Left ventricle myocardium inferior (tissue), 1 donor: ENCODE data around the gene AKAP14. TPM values are rescaled to one million over a fixed set of nuclear protein-coding genes. Genes with fewer than 3 reads are reported as not detected.
"Not testable (repeated sequence)": the region's sequence is repeated elsewhere in the genome, so short reads cannot be mapped to it uniquely, and the experiment has no call there.

Source experiments
- DNase-seq: peaks from one replicate; pipeline ENCODE4 v3.0.0-alpha.2; 2020
- H3K27ac ChIP-seq: fragments of 200-600 bp; replicated peaks from 2 replicates; pipeline ENCODE4 v1.8.0; 2021
- H3K27me3 ChIP-seq: fragments of 200-600 bp; 2 replicates; pipeline ENCODE4 v1.8.0; 2021; ENCODE audit warnings: low read depth
- H3K36me3 ChIP-seq: fragments of 200-600 bp; 2 replicates; pipeline ENCODE4 v1.8.0; 2021
- H3K4me1 ChIP-seq: fragments of 200-600 bp; 2 replicates; pipeline ENCODE4 v1.8.0; 2021
- H3K4me3 ChIP-seq: fragments of 200-600 bp; 2 replicates; pipeline ENCODE4 v1.8.0; 2021; ENCODE audit warnings: mild to moderate bottlenecking, moderate library complexity
- H3K9me3 ChIP-seq: fragments of 200-600 bp; replicated peaks from 2 replicates; pipeline ENCODE4 v1.8.0; 2021
- intact Hi-C: fragments of 100-400 bp; cut with micrococcal nuclease; formaldehyde crosslinking; loops from one replicate; pipeline ENCODE4 v1.11.0; 2022
- total RNA-seq: library from RNA; stranded (reverse); fragmentation: NEBNext Ultra II Directional; extraction: Animal tissue kit (Norgen Biotek cat#: 25700); gene quantifications from one replicate; pipeline ENCODE4 v1.2.1, GENCODE V29; 2021
- TF ChIP-seq, protein P1 (sequence below): fragments of 200-600 bp; IDR thresholded peaks from 2 replicates; pipeline ENCODE4 v1.8.0; 2021; ENCODE audit warnings: antibody characterized with exemption, mild to moderate bottlenecking, borderline replicate concordance
- donor health status: DM: no; HTN: yes; CAD: no; lungs with severe emphysema.

AKAP14 gene
- total RNA-seq, 1 donor from 2014 or later, result not detected

DNA sequence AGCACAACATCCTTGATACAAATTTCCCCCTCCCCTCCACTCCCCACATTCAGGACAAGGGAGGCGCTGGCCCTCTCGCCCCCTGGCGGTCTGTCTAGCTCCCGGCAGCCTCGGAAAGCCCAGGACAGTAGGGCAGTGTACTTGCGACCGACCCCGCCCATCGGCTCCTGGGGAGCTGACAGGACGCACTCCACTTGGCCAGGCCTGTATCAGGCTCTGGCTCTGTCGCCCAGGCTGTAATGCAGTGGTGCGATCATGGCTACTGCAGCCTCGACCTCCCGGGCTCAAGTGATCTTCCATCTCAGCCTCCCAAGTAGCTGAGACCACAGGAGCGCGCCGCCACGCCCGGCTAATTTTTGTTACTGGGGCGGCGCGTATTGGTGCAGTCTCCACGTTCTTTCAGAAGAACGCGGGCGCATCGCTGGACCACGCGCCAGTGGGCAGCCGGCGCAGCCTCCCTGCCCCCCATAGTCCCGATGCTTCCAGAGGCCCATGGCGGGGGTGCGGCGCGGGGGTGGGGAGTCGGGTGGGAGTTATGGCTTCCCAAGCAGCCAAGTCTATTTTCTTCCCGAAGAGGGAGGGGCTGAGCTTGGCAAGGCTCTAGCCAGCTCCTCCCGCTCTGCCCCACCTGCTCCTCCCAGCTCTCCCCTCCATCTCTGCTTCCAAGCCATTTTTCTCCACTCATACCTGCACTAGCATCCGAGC is 7.8 kb upstream of the AKAP14 start:
- peak; percentile 62 for DNase-seq
- Histone ChIP-seq H3K4me3 (peak overlapping the region; percentile 56), H3K4me1 (peaks cover 2% of the 10 kb centered on the region), H3K9me3 (no peaks in the 10 kb centered on the region), H3K36me3 (no peaks in the 10 kb centered on the region), H3K27ac (no peak overlapping the region), H3K27me3 (no peaks in the 10 kb centered on the region)
- intact Hi-C loops, result no loop called here
- TF ChIP-seq, protein P1, sequence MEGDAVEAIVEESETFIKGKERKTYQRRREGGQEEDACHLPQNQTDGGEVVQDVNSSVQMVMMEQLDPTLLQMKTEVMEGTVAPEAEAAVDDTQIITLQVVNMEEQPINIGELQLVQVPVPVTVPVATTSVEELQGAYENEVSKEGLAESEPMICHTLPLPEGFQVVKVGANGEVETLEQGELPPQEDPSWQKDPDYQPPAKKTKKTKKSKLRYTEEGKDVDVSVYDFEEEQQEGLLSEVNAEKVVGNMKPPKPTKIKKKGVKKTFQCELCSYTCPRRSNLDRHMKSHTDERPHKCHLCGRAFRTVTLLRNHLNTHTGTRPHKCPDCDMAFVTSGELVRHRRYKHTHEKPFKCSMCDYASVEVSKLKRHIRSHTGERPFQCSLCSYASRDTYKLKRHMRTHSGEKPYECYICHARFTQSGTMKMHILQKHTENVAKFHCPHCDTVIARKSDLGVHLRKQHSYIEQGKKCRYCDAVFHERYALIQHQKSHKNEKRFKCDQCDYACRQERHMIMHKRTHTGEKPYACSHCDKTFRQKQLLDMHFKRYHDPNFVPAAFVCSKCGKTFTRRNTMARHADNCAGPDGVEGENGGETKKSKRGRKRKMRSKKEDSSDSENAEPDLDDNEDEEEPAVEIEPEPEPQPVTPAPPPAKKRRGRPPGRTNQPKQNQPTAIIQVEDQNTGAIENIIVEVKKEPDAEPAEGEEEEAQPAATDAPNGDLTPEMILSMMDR, result peak; percentile 59

DNA sequence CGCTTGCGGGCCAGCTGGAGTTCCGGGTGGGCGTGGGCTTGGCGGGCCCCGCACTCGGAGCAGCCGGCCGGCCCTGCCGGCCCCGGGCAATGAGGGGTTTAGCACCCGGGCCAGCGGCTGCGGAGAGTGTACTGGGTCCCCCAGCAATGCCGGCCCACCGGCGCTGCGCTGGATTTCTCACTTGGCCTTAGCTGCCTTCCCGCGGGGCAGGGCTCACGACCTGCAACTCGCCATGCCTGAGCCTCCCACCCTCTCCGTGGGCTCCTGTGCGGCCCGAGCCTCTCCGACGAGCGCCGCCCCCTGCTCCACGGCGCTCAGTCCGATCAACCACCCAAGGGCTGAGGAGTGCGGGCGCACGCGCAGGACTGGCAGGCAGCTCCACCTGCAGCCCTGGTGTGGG is 5.1 kb upstream of the AKAP14 start:
- H3K36me3 ChIP-seq, intact Hi-C loops, H3K27me3 ChIP-seq, H3K9me3 ChIP-seq, H3K4me3 ChIP-seq, DNase-seq, H3K4me1 ChIP-seq, H3K27ac ChIP-seq: not testable (repeated sequence)

DNA sequence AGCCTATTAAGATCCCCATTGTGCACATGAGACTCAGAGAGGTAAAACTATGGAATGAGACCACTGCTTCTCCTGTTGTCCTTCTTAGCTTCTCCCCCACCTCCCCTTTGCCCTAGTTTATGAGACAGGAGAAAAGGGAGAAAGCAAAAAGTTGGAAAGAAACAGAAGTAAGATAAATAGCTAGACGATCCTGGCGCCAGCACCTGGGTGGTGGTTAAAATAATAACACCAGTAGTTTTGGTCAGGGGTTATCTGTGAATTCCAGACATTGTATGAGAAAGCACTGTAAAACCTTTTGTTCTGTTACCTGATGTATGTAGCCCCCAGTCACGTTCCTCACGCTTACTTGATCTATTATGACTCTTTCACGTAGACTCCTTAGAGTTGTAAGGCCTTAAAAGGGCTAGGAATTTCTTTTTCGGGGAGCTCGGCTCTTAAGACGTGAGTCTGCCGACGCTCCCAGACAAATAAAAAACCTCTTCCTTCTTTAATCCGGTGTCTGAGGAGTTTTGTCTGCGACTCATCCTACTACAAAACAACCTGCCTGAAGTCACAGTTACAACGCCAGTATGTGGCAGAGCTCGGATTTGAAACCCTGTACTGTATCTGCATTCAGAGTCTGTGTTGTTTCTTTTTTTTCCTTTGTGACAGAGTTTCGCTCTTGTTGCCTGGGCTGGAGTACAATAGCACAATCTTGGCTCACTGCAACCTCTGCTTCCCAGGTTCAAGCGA is 3.6 kb upstream of the AKAP14 start:
- H3K4me3 ChIP-seq, intact Hi-C loops, H3K27ac ChIP-seq, H3K4me1 ChIP-seq, DNase-seq, H3K9me3 ChIP-seq, H3K36me3 ChIP-seq, H3K27me3 ChIP-seq: not testable (repeated sequence)

DNA sequence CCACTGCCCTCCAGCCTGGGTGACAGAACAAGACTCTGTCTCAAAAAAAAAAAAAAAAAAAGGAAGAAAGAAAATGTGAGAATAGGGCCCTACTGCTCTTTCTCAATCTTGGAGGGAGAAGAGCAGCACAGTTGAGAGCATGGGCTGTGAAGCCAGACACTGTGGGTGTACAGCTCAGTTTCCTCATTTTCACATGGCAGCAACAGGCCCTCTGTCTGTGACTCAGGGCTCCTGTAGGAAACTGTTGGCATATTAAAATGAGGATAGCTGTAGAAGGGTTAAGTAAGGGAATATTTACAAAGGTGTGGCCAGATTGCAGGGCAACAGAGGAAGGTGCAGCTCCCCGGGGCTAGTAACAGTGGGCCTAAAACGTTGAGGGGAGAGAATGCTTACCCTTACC is 3.4 kb downstream of the AKAP14 start:
- Histone ChIP-seq H3K27me3 (no peaks in the 10 kb centered on the region), H3K4me1 (no peaks in the 10 kb centered on the region), H3K36me3 (no peaks in the 10 kb centered on the region), H3K9me3 (no peaks in the 10 kb centered on the region), H3K4me3 (no peak overlapping the region), H3K27ac (no peak overlapping the region)
- TF ChIP-seq, protein P1, result no peak
- no peak for DNase-seq
- intact Hi-C loops, result no loop called here

DNA sequence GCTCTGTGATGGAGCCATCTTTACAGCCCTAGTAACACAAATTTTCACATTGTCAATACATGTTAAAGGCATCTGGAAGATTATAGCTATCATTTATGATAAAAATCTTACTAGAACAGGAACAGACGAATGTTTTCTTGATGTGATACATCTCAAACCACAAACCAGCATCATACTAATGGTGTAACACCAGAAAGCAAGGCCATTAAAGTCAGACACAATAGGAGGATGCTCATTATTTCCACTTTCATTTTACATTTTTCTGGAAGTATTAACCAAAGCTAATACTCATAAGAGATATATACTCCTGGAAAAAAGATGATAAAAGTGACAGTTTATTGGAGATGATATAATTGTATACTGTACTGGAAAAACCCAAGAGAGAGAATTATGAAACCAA is 5.3 kb downstream of the AKAP14 start:
- H3K36me3 ChIP-seq, result no peaks in the 10 kb centered on the region
- H3K27ac ChIP-seq, result no peak overlapping the region

DNA sequence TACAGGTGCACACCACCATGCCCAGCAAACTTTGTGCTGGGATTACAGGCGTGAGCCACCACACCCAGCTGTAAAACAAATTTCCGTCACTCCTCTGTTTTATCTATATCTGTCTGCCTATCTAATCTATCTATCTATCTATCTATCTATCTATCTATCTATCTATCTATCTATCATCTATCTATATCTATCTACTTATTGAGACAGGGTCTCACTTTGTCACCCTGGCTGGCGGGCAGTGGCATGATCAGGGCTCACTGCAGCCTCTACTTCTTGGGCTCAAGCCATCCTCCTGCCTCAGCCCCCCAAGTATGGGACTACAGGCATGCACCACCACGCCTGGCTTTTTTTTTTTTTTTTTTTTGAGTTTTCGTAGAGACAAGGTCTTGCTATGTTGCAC is 20.6 kb downstream of the AKAP14 start:
- no peaks in the 10 kb centered on the region for H3K4me1 ChIP-seq
- no peaks in the 10 kb centered on the region for H3K9me3 ChIP-seq
- TF ChIP-seq, protein P1, result no peak
- intact Hi-C loops, result no loop called here
- H3K27ac ChIP-seq, result no peak overlapping the region
- no peak for DNase-seq
- no peaks in the 10 kb centered on the region for H3K27me3 ChIP-seq
- no peak overlapping the region for H3K4me3 ChIP-seq
- H3K36me3 ChIP-seq, result no peaks in the 10 kb centered on the region

More for the DNA sequence above, 5.3 kb downstream of the AKAP14 start:
- no peak for DNase-seq
- TF ChIP-seq, protein P1, result no peak
- no peaks in the 10 kb centered on the region for H3K4me1 ChIP-seq
- H3K4me3 ChIP-seq, result no peak overlapping the region
- intact Hi-C loops, result no loop called here
- H3K27me3 ChIP-seq, result no peaks in the 10 kb centered on the region
- H3K9me3 ChIP-seq, result no peaks in the 10 kb centered on the region
